ENCODE data around the gene DLX3. TPM values are rescaled to one million over a fixed set of nuclear protein-coding genes. Genes with fewer than 3 reads are reported as not detected.

DLX3 gene
- polyA plus RNA-seq, 1 of the 3 experiments (the other 2 are of a cell fraction): not detected

DNA sequence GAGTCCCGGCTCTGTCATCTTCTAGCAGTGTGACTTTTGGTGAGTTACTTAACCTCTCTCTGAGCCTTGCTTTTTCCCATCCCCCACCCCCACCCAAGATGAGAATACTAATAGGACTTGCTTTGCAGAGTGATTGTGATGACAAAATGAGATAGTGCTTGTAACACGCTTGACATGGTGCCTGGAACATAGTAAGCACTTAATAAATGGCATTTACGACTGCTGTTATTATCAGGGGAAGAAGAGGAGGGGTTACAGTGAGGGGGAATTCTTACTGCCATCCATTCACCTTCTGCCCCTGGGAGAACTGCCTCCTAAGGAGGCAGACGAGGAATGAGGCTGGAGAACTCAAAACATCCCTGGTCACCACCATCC lies 18.2 kb downstream of the DLX3 start:
- Histone ChIP-seq H4K20me1 (ENCODE audit: insufficient read depth) (no peaks in the 10 kb centered on the region; the same call in 1 of the 2 replicates), H2AFZ (ENCODE audit: low read depth) (no peak overlapping the region), H3K4me2 (no peak overlapping the region), H3K79me2 (ENCODE audit: insufficient read depth) (no peaks in the 10 kb centered on the region), H3K4me1 (ENCODE audit: control insufficient read depth in 1 of 2, insufficient read depth in 2 of 2, low read depth in 1 of 2, low read length in 1 of 2) (peaks cover 0 to 3% of the 10 kb centered on the region in 2 experiments; a peak in 1 of 4 replicates), H3K9me2 (no peaks in the 10 kb centered on the region), H3K4me3 (ENCODE audit: low read depth in 2 of 2, low read length in 1 of 2) (no peak overlapping the region), H3K9me3 (no peaks in the 10 kb centered on the region), H3K36me3 (replicated peaks in 1 of 2; ENCODE audit: control insufficient read depth in 1 of 2, insufficient read depth in 2 of 2, low read length in 1 of 2) (no peaks in the 10 kb centered on the region), H3F3A (replicated peaks; ENCODE audit: insufficient read depth) (no peaks in the 10 kb centered on the region), H3K9ac (no peak overlapping the region), H3K27ac (ENCODE audit: low read depth in 2 of 2, low read length in 1 of 2) (no peak overlapping the region), H3K27me3 (ENCODE audit: insufficient read depth) (peaks cover 92% of the 10 kb centered on the region)
- POLR2A ChIA-PET: interaction anchor here (1.0 kb wide), 1 partner anchor 9 kb away, joined by 3 read pairs; no protein-coding TSS in a partner anchor
- DNase-seq: no peak
- TF ChIP-seq FOXM1 (IDR thresholded peaks at IDR 0.05; ENCODE audit: low read depth): no peak
- no peak for TF ChIP-seq YY1 (IDR thresholded peaks at IDR 0.05; ENCODE audit: low read depth)
- no peak for TF ChIP-seq TEAD4 (IDR thresholded peaks at IDR 0.05; ENCODE audit: borderline replicate concordance, insufficient read depth)
- TF ChIP-seq USF1 (IDR thresholded peaks at IDR 0.05; ENCODE audit: borderline replicate concordance, low read depth): no peak
- TF ChIP-seq MEF2A (IDR thresholded peaks at IDR 0.05; ENCODE audit: borderline replicate concordance, low read depth): no peak
- TF ChIP-seq RAD21 (IDR thresholded peaks at IDR 0.05; ENCODE audit: low read length): no peak
- 37% methylated on average over 4 of the region's 4 CpGs for WGBS (ENCODE audit: low lambda C conversion rate)
- CTCF ChIA-PET: interaction anchor here (0.9 to 55.0 kb wide), 7 partner anchors 16 to 116 kb away, joined by 3 to 1225 read pairs (median 4); partner anchors contain the start of genes DLX3 and ITGA3

DNA sequence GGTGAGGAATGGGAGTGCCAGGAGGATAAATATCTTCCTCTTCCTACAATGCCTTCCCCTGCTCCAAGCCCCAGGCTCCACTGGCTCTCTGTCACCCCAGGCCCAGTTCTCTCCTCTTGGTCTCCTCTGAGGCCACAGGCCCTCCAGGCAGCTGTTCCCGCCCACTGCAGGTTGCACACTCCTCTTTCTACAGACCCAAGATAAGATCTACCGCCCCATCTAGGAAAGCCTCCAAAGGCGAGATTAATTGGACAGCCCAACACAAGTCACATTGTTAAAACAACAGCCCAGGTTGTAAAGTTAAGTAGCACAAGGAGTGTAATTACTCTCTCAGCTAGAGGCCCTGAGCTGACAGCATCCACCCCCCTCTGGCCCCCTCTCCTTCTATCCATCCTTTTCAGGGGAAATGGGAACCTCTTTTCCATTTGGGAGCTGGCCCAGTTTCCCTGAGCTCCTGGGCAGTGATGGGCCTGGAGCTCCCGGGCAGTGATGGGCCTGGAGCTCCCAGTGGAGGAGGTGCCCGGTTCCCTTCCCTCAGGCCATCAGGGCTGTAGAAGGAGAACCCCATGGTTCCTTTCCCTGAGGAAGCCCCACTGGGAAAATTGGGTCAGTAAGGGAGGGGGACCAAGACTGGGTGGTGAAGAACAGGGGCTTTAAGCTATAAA lies 18.7 kb downstream of the DLX3 start:
- Histone ChIP-seq H3K27ac (ENCODE audit: low read depth in 2 of 2, low read length in 1 of 2) (no peak overlapping the region), H3K9ac (no peak overlapping the region), H3F3A (replicated peaks; ENCODE audit: insufficient read depth) (no peaks in the 10 kb centered on the region), H2AFZ (ENCODE audit: low read depth) (no peak overlapping the region), H3K4me2 (no peak overlapping the region), H3K4me1 (ENCODE audit: control insufficient read depth in 1 of 2, insufficient read depth in 2 of 2, low read depth in 1 of 2, low read length in 1 of 2) (peaks cover 0 to 5% of the 10 kb centered on the region in 2 experiments; a peak in 1 of 4 replicates), H3K9me2 (no peaks in the 10 kb centered on the region), H3K79me2 (ENCODE audit: insufficient read depth) (no peaks in the 10 kb centered on the region), H3K9me3 (no peaks in the 10 kb centered on the region), H4K20me1 (ENCODE audit: insufficient read depth) (no peaks in the 10 kb centered on the region; the same call in 1 of the 2 replicates), H3K27me3 (ENCODE audit: insufficient read depth) (peaks cover 92% of the 10 kb centered on the region), H3K36me3 (replicated peaks in 1 of 2; ENCODE audit: control insufficient read depth in 1 of 2, insufficient read depth in 2 of 2, low read length in 1 of 2) (no peaks in the 10 kb centered on the region), H3K4me3 (ENCODE audit: low read depth in 2 of 2, low read length in 1 of 2) (no peak overlapping the region)
- WGBS (ENCODE audit: low lambda C conversion rate): 60% methylated on average over 5 of the region's 5 CpGs
- POLR2A ChIA-PET: interaction anchor here (1.0 kb wide), 1 partner anchor 9 kb away, joined by 3 read pairs; no protein-coding TSS in a partner anchor
- TF ChIP-seq ZBTB33 (IDR thresholded peaks at IDR 0.05; ENCODE audit: borderline replicate concordance, low read depth) (no peak), FOSL2 (IDR thresholded peaks at IDR 0.05; ENCODE audit: borderline replicate concordance, low read depth) (no peak), POLR2AphosphoS5 (IDR thresholded peaks at IDR 0.05; ENCODE audit: low read depth, low read length) (no peak), YY1 (IDR thresholded peaks at IDR 0.05; ENCODE audit: low read depth) (no peak), TCF12 (IDR thresholded peaks at IDR 0.05) (no peak), USF1 (IDR thresholded peaks at IDR 0.05; ENCODE audit: borderline replicate concordance, low read depth) (no peak), GATA2 (CRISPR knock-in tag; IDR thresholded peaks at IDR 0.05) (no peak), RFX5 (IDR thresholded peaks at IDR 0.05; ENCODE audit: low read length) (no peak), MAX (IDR thresholded peaks at IDR 0.05; ENCODE audit: low read depth) (no peak), SIN3A (IDR thresholded peaks at IDR 0.05; ENCODE audit: borderline replicate concordance, low read depth, low read length) (no peak), NFIC (IDR thresholded peaks at IDR 0.05; ENCODE audit: borderline replicate concordance) (no peak), RXRA (IDR thresholded peaks at IDR 0.05; ENCODE audit: borderline replicate concordance, low read depth) (no peak), GABPA (IDR thresholded peaks at IDR 0.05; ENCODE audit: low read depth) (no peak)
- TF ChIP-seq, protein P1, sequence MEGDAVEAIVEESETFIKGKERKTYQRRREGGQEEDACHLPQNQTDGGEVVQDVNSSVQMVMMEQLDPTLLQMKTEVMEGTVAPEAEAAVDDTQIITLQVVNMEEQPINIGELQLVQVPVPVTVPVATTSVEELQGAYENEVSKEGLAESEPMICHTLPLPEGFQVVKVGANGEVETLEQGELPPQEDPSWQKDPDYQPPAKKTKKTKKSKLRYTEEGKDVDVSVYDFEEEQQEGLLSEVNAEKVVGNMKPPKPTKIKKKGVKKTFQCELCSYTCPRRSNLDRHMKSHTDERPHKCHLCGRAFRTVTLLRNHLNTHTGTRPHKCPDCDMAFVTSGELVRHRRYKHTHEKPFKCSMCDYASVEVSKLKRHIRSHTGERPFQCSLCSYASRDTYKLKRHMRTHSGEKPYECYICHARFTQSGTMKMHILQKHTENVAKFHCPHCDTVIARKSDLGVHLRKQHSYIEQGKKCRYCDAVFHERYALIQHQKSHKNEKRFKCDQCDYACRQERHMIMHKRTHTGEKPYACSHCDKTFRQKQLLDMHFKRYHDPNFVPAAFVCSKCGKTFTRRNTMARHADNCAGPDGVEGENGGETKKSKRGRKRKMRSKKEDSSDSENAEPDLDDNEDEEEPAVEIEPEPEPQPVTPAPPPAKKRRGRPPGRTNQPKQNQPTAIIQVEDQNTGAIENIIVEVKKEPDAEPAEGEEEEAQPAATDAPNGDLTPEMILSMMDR (IDR thresholded peaks at IDR 0.05): no peak
- TF ChIP-seq, protein P2, sequence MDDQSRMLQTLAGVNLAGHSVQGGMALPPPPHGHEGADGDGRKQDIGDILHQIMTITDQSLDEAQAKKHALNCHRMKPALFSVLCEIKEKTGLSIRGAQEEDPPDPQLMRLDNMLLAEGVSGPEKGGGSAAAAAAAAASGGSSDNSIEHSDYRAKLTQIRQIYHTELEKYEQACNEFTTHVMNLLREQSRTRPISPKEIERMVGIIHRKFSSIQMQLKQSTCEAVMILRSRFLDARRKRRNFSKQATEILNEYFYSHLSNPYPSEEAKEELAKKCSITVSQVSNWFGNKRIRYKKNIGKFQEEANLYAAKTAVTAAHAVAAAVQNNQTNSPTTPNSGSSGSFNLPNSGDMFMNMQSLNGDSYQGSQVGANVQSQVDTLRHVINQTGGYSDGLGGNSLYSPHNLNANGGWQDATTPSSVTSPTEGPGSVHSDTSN (IDR thresholded peaks at IDR 0.05): no peak
- CTCF ChIA-PET: interaction anchor here (0.9 to 55.0 kb wide), 10 partner anchors 17 to 116 kb away, joined by 3 to 1225 read pairs (median 4); partner anchors contain the start of genes DLX3 and ITGA3
- DNase-seq: no peak
